ENCODE results near the gene SRSF8.

DNA sequence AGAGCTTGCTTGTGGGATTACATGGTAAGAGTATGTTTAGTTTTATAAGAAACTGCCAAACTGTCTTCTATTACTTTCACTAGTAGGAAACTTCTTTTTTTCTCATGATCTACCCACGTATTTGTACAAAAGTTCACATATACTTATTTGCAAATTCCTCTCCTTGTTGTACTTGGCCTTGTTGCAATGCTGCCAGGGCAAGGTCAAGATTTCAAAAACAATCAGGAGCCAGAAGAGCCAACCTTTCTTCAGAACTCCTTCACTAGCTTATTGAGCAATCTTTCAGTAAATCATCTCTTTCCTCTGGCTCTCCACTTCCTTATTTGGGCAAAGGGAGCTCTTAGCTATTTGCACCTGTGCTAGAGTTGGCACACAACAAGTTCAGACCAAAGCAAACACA is 9.7 kb downstream of the SRSF8 start:
- TF ChIP-seq CTCF (IDR thresholded peaks at IDR 0.05) (no peak), ZFX (IDR thresholded peaks at IDR 0.05; ENCODE audit: borderline replicate concordance) (no peak)
